ENCODE data around the gene JAKMIP1.

Gene JAKMIP1

GRCh38 chr4:5992171-5992827, 208.1 kb downstream of the JAKMIP1 start:
- DNase-seq (ENCODE audit: low read depth in 2 of 2): no peak

DNA sequence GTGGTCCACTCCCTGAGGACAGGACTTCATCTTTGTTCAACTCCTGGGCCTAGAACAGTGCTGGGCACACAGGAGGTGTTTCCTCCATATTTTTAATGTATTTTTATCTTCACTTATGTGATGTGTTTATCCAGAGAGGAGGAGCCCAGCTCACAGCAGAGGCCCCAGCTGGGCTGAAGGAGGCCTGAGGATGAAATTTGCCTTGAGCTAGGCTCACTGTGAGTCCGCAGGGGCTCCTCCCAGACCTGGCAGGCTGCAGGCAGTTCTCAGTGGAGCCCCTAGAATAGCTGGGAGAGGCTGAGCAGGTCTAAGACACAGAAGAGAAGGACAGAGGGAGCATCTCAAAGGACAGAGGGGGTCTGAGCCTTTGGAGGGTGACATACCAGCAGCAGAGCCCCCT, 208.9 kb downstream of the JAKMIP1 start:
- no peak for DNase-seq (ENCODE audit: low read depth in 2 of 2)

- no peak for DNase-seq (ENCODE audit: low read depth in 2 of 2)
Measured at GRCh38 chr4:5990446-5991160, 209.7 kb downstream of the JAKMIP1 start.

DNA sequence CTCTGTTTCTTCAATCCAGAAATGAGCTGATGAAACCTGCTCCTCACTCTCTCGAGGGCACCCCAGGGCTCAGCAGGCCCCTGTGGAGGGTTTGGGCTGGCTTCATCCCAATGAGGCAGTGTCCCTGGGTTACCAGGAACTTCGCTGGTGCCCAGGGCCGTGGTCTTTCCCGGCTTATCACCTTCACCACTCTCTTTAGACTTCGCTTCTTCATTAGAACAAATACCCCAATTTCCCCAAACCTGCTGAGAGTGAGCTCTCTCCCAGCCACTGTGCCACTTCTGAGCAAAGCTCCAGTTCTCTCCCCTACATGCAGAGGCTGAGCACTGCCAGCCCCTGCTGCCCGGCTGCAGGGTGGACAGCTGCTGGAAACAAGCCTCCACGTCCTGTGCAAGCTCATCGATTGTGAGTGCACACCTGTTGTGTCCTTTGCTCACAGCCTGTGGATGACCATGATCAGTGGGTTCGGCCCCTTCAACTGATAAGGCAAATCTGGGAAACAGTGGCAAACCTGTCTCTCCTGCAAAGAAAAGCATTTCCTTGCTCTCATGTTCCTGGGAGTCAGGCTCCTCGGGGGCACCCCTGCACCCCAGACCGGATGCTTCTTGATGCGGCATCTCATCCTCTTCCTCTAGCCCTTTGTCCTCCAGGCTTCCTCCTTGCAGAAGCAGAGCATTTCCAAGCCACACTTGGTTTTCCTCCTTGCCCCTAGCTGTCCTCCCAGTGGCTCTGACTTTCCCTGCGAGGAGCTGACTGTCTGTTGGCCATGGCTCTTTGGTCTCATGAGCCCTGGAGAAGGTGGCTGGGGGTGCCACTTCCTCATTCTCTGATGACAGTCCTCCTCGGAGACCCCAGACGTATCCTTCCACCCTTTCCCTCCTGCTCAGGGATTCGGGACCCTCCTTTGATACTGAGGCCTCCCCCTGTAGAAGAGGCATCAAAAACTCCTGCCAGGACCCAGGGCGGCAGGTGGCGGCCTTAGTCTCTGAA, 210.8 kb downstream of the JAKMIP1 start:
- DNase-seq (ENCODE audit: low read depth in 2 of 2): no peak

GRCh38 chr4:5988086-5988845, 212.1 kb downstream of the JAKMIP1 start:
- DNase-seq (ENCODE audit: low read depth in 2 of 2): no peak

DNA sequence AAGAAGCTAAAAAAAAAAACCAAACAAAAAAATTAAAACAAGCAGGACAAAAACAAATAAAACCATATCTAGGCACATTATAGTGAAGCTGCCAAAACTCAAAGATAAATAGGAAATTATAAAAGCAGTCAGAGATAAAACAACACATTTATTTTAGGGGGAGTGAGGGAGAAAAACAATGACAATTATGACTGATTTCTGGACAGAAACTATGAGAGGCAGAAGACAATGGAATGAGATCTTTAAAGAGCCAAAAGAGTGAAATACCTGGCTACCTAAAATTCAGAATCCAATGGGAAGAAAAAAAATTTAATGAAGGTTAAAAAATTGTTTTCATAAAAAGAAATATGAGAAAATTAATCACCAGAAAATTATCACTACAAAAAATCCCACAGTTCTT, 215.5 kb downstream of the JAKMIP1 start:
- no peak for DNase-seq (ENCODE audit: low read depth in 2 of 2)

DNA sequence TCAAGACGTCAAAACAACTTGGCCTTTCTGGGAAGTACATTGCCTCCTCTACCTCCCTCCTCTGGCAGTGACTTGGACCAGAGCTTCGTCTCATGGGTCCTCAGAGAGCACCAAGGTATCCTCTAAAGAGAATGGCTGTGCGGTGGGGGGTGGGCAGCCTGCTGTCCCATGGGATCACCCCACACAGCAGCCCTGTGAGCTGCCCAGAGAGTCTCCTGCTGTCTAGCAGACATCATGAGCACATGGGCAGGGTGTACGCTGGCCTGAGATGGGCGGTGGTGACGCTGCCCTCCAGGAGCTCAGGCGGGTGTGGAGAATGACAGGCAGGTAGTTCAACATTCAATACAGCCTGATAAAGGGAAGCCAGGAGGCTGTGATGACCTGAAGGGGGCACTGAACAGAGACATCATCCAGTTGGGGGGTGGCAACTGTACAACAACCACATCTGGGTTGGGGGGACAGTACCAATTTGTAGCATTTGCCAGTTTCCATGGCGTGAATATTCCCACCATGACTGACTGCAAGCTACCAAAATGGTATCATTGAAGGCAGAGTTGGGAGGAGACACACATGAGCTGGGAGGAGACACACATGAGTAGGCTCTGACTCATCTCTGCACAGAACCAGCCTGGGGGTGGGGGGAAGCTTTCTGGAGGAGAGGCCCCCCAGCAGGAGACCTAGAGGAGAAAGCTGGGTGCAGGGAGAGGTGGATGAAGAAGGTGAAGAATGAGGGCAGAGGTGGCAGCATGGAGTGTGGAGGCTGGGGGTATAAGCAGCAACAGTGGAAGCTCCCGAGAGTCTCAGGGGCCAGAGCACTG, 218.0 kb downstream of the JAKMIP1 start:
- no peak for DNase-seq (ENCODE audit: low read depth in 2 of 2)

GRCh38 chr4:5980436-5981155, 219.8 kb downstream of the JAKMIP1 start:
- no peak for DNase-seq (ENCODE audit: low read depth in 2 of 2)

DNA sequence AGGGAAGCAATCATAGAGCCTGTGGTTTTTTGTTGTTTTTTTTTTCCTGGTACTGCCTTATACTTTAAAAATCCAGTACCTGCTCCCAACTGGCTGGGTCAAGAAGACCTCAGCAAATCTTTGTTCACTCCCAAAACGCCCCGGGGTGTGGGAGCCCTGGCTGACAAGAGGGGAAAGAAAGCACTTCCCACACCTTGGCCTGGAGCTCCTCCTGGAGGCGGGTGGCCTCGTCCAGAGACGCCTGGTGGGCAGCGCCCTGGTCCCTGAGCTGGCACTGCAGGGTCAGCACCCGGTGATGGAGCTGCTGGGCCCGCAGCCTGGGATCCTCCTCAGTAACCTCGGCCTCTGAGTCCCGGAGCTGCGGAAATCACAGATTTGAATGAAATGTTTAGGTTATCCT, 220.4 kb downstream of the JAKMIP1 start:
- DNase-seq (ENCODE audit: low read depth in 2 of 2): no peak

DNA sequence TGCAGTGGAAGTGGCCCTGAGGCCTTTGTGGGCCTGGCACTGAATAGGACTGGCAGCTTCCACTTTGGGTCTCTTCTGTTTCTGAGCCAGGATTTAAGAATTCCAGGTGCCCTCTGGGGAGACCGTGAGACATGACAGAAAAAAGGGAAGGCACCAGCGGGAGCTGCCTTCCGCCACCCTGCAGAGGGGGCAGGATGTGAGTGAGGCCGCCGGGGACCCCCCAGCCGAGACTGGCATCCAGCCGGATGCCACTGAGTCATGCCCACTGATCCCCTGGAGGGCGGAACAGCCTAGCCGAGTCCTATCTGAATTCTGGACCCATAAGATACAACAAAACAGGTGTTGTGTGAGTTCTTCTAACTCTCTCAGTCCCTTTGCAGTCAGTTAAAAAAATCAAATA, 223.4 kb downstream of the JAKMIP1 start:
- DNase-seq (ENCODE audit: low read depth in 2 of 2): no peak

DNA sequence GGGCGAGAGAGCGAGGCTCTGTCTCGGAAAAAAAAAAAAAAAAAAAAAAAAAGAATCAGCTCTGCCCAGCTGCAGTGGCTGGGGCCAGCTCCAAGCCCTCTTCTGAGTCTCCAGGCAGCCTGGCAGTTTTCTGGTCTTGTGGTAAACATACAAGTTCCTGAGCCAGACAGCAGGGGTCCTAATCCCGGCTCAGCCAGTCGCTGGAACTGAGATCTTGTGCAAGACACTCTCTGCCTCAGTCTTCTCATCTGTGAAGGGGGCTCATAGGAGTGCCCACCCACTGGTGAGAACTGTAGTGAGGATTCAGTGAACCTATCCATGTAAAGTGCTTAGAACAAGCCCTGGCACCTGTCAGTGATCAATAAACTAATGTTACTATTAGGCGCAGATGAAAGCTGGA, 223.9 kb downstream of the JAKMIP1 start:
- no peak for DNase-seq (ENCODE audit: low read depth in 2 of 2)
